Left forelimb (tissue), 1 donor: ENCODE data around the gene CCDC136.

Experiments
- DNase-seq: peaks from one replicate; pipeline ENCODE4 v3.0.0-alpha.2; 2018; ENCODE audit warnings: low spot score

Gene CCDC136

GRCh38 chr7:128805225-128805624, 13.5 kb downstream of the CCDC136 start:
- no peak for DNase-seq

- no peak for DNase-seq
These were observed 15.4 kb downstream of the CCDC136 start for GRCh38 chr7:128807191-128807590.

- no peak for DNase-seq
These were observed 17.6 kb downstream of the CCDC136 start for GRCh38 chr7:128809363-128809762.

DNA sequence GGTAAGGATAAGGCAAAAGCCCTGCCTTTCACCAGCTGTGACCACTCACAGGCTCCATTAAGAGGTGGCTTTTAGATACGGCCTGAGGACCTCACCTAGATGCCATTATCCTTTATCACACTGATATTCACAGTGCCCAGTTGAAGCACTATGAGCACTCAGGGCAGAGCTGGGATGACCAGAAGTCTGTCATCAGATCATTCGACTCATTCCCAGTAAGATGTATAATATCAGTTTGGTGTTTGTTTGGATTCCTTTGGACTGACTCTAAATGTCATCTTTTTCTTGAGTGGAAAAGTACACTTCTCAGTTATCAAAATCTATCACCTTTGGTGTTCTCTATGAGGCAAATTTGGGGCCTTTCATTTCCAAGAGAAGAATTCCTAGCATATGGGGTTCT, 18.7 kb downstream of the CCDC136 start:
- no peak for DNase-seq

DNA sequence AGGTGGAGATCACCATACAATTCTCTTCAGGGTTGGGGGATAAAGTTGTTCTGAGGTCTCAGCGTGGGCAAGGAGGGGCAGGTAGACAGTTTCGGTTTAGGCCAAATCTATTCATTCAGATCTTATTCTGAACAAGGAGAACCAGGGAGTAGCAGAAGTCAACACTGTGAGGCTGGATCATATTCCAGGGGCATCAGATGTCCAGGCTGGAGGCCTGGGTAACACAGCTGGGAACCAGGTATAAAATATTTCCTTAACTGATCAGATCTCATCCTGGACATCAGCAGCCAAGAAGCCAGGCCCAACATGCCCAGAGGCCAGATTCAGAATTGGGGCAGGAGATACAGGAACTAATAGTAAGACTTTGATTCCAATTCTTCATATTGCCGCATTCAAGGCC, 19.2 kb downstream of the CCDC136 start:
- DNase-seq: no peak

- no peak for DNase-seq
These were observed 20.1 kb downstream of the CCDC136 start for GRCh38 chr7:128811631-128812430.

GRCh38 chr7:128812514-128813168, 20.9 kb downstream of the CCDC136 start:
- no peak for DNase-seq

GRCh38 chr7:128814499-128814898, 22.7 kb downstream of the CCDC136 start:
- DNase-seq: no peak

GRCh38 chr7:128815289-128815942, 23.6 kb downstream of the CCDC136 start:
- no peak for DNase-seq

DNA sequence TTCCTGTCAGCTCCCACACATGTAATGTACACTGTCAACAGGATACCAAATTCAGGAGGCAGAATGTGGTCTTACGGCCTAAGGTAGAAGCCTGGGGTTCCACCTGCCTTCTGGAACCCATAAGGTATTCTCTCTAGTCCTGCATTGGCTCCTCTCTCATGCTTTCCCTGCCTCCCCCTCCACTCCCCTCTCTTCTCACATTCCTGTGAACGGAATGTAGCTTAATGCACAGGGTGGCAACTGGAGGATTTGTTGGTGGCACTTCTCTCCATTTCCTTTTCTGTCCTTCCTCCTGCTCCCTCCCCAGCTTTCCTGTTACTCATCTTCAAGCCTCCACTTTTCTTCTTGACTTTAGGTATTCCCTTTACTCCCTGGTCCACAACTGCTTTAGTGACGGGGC, 26.9 kb downstream of the CCDC136 start:
- DNase-seq: no peak

- no peak for DNase-seq
These were observed 30.0 kb downstream of the CCDC136 start for GRCh38 chr7:128821724-128822123.

DNA sequence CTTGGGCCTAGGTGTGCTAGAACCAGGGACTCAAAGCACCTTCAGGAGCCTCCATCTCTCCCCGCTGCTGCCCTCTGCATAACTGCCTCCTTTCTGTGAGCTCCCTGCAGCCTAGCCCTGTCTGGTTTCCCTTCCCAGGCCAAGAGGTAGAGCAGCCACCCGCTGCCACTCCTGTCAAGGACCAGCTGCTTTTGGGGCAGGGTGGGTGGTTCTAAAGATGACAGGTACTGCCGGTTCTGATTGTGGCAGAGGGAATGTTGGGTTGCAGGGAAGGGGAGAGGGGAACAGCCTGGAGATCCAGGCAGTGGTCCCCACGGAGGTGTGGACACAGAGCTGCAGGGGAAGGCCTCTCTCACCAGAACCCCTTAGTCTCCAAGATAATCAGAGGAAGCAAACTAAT, 34.7 kb downstream of the CCDC136 start:
- DNase-seq: no peak

GRCh38 chr7:128826916-128827247, 35.1 kb downstream of the CCDC136 start:
- DNase-seq: no peak

GRCh38 chr7:128827248-128827958, 35.6 kb downstream of the CCDC136 start:
- DNase-seq: no peak

GRCh38 chr7:128827971-128828711, 36.4 kb downstream of the CCDC136 start:
- DNase-seq: no peak

DNA sequence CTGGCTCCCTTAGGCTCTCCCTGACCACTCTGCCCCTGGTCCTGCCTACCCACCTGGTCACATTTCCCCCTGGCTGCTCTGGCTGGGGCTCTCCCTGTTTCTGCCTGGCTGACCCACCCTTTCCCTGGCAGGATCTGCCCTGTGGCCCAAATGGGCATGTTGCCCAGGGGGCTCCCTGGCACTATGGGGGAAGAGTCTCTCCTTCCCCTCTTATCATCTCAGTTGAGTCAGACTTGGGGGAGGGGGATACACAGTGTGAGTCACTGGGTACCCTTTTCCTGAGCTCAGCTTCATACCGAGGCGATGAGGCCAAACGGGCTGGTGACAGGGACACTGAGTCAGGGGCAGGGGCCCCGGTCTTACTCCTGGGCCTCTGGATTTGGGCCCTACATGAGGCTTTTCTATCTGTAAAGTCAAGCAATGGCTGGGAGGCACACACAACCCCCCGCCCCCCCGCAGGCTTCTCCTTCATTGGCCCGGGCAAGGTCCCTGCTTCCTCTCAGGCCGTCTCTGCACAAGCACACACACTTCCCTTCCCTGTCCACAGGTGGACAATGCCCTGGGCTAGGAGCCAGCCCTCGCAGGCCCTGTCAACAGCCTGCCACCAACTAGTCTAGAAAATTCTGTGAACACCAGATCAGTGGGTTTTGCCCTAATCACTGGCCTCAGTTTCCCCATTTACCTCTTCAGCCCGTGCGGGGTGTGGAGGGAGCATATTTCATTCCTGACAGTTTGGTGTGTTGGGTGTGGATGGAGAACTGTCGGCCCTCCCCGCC, 37.8 kb downstream of the CCDC136 start:
- no peak for DNase-seq

- peak; percentile 85 for DNase-seq
These were observed 38.7 kb downstream of the CCDC136 start, which contains the start of gene FLNC for GRCh38 chr7:128830231-128831177. Gene FLNC (plus strand): TSS chr7:128830406. CDS start chr7:128830638, 232 bp downstream.

DNA sequence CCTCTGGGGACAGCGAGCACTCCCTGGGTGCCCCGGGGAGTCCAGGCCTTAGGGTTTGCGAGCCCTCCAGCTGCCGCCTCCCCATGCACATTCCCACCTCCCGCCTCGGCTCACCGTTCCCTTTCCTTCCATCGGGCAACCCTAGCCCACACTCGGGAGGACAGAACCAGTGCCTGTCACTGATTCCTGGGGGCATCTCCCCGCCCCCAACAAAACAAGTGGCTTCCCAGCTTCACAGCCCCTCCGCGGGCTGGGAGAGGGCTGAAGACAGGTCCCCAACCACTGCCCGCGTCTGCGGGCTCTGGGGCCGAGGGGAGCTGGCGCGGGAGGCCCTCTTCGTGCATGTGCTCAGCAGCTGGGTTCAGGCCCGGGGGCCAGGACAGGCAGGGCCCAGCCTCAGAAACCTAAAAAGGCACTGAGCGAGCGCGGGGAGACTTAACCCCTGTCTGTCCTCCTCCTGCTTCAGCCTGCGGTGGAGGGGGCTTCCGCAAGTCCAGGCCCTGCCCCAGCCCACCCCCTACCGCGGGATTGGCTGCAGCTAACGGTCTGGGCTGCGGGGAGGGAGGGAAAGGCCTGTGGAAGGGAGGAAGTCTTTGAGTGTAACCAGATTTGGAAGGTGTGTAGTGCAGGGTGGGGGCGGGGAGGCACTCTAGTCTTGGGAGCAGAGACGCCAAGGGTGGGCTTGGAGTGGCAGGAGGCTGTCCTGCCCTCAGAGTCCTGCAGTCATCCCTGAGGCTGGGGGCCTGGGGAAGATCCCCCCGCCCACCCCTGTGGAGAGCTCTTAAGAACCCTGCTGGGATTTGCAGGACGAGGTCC, 39.6 kb downstream of the CCDC136 start:
- peak; percentile 89 for DNase-seq
